NCI-H187 treated with DMSO at 0.1 percent for 48 hours (cell line): Measurements from ENCODE around the gene RASSF1.

ENCODE experiments used
- DNase-seq: peaks from one replicate; lab custom pipeline; 2025; lab: John Stamatoyannopoulos, UW

The RASSF1 gene

DNA sequence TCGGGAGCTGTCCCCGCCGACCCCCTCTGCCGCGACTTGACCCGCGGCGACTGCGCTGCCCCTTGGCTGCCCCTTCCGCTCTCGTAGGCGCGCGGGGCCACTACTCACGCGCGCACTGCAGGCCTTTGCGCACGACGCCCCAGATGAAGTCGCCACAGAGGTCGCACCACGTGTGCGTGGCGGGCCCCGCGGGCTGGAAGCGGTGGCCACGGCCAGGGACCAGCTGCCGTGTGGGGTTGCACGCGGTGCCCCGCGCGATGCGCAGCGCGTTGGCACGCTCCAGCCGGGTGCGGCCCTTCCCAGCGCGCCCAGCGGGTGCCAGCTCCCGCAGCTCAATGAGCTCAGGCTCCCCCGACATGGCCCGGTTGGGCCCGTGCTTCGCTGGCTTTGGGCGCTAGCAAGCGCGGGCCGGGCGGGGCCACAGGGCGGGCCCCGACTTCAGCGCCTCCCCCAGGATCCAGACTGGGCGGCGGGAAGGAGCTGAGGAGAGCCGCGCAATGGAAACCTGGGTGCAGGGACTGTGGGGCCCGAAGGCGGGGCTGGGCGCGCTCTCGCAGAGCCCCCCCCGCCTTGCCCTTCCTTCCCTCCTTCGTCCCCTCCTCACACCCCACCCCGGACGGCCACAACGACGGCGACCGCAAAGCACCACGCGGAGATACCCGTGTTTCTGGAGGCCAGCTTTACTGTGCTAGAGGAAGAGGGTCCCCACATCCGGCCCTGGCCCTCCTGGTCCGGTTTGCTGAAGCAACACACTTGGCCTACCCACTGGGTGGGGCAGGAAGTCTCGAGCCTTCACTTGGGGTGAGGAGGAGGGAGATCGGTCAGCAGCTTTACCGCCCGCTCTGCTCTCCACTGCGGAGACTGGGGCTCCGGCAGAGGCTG is at the start of gene RASSF1:
Gene RASSF1 (minus strand): TSS at position 389 of the 882 bp plus-strand sequence. CDS start 31 bp downstream, at position 358.
- no peak for DNase-seq

GRCh38 chr3:50389414-50389767 is 48.8 kb upstream of the RASSF1 start:
- DNase-seq, result no peak

DNA sequence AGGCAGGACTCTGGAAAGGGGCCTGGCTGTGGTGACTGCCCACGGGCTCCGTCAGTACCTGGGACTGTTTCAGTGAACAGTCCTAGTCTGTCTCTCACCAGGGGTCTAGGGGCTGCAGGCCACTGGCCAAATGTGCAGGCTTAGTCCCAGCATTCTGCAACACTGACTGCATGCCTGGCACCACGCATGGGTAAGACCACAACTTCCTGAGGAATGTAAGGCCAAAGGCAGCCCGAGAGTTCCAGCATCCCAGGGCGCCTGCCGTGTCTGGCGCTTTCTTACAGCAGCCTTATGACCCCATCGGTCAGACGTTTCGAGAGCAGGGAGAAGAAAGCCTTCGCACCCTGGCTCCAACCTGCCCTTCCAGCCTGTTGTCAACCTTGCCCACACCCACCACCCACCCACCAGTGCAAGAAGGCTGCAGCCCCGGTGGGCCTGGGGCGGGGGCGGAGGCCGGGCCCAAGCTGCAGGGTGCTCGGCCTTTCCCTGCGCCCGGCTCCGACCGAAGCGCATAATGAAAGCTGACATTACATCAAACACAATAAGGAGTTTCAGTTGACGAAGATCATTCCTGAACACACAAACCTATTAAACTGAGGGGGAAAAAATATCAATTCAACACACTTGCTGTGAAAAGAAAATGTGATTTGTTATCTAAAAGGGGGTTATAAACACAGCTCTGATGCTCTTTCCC is 48.2 kb upstream of the RASSF1 start:
- no peak for DNase-seq

DNA sequence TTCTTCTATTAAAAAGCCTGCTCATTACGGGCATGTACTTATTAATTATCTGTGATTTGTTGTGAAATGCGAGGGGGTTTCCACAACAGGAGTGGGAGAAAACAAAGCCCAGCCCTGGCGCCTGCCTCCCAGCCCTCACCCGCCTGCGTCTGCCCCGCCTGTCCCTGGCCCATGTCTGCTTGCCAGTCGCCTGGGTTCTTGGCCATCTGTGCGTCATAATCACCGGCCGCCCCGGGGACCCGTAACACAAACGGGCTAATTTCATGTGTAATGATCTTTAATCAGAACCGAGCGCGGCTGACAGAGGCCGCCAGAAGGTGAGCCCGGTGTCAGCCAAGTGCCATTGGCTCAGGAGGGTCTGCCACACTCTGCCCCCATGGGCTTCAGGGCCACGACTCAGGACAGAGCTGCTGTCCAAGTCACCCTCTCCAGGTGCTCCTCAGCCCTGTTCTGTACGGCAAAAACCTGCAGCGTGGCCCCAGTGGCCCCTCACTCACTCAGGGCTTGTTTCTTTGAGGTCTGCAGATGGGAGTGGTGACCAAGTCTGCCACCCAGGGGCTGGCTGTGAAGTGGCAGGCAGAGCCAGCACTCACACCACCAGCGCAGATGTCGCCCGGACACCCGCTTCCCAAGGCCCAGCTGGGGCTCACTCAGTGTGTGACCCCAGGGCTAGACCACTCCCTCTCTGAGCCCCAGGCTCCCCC is 47.5 kb upstream of the RASSF1 start:
- DNase-seq, result no peak

DNA sequence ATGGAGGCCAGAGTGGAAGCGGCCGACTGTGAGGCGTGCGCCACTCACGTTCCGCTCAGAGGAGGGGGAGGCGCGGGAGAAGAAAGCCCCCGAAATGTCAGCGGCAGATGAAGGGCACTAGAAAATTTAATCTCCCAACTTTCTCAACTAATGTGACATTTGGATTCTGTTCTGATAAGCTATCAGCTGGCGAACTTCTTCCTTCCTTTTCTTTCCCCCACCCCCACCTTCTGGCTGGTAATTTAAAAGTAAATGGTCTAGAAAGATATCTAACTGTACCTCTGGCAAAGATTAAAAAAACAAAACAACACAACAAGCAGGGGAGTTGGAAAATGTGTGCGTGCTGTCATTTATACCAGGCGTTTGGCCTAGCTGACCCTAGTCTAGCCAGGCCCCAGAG is 45.1 kb upstream of the RASSF1 start:
- DNase-seq, result no peak

GRCh38 chr3:50383750-50384149 is 43.1 kb upstream of the RASSF1 start:
- DNase-seq, result no peak

GRCh38 chr3:50382722-50383121 is 42.1 kb upstream of the RASSF1 start:
- no peak for DNase-seq

GRCh38 chr3:50381383-50381782 is 40.7 kb upstream of the RASSF1 start:
- DNase-seq, result no peak

GRCh38 chr3:50380405-50381085 is 39.9 kb upstream of the RASSF1 start:
- no peak for DNase-seq

- DNase-seq, result no peak
Measured at GRCh38 chr3:50378757-50379156, 38.1 kb upstream of the RASSF1 start.

DNA sequence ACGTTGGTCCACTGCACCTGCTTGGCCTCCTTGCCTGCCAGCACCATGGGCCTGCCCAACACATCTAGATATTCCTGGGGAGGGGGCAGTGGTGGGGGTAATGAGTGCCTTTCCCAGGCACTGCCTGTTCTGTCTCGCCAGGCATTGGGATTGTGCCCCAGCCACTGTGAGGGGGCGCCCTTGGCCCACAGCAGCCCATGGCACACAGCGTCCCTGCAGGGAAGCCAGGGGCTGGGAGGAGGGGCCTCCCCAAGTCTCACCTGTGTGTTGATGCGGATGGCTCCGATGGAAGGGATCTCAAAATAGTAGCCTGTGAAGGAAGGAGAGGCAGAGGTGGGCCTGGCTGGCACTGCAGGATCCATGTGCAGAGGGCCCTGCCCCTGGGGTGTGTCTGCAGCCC is 37.4 kb upstream of the RASSF1 start:
- DNase-seq, result no peak

- DNase-seq, result no peak
Measured at GRCh38 chr3:50375258-50375931, 34.8 kb upstream of the RASSF1 start.

GRCh38 chr3:50374363-50375257 is 34.0 kb upstream of the RASSF1 start:
- no peak for DNase-seq

- DNase-seq, result no peak
Measured at GRCh38 chr3:50373146-50374051, 32.8 kb upstream of the RASSF1 start.

DNA sequence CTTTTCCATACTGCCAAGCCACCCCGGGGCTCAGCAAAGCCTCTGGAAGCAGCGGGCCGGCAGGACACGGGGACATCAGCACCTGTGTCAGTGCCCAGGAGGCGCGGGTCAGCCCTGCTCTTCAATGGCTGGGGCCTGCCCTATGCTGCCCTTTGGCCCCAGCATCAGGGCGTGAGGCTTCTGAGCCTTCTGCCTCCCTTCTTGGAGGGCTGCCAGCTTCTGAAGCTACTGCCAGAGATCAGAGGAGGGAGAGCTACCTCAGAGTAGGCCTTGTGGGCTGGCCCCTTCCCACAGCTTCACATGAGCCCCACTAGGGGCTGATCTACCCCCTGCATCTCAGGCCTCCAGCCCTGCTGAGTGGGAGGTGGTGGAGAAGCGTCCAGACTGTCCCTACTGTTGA is 31.7 kb upstream of the RASSF1 start:
- DNase-seq, result no peak

DNA sequence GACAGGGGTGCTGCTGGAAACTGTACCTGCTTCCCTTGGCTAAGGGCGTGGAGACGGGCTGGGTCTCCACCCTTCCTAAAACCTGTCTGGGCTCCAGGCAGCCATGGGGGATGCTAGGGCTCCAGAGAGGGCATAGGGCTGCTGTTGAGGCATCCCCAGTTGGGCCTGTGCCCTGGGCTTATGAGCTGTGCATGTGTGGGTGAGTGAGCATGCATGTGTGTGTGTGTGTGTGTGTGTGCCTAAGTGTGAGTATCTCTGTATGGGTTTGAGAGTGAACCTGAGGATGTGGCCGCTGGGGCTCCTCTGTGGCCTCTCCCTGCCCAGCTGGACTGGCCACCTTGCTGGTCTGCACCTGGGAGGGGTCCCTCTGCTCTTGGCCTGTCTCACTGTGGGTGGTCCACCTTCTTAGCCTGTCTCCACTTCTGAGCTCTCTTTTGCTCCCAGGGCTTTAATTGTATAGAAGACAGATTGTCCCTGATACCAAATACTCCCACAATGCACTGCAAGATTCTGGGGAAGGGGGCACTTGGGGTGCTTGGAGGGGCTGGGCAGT is 30.6 kb upstream of the RASSF1 start:
- DNase-seq, result no peak

DNA sequence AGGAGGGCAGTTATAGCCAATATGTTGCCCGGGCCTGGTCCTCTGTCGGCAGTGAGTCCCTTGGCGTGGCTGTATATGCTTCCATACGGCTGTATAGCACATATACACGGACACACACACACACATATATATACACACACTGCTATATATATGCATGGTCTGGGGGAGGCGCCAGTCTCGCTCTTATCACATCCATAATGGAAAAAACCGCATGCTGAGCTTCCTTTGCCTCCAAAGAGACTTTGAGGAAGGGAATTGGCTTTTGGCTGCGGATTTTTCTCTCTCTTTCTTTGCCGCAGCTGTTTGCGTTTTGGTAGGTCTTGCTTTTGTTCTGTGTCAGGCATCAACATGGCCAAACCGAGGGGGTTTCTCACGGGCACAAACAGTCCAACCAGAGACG is 30.0 kb upstream of the RASSF1 start:
- DNase-seq, result no peak

GRCh38 chr3:50369012-50369670 is 28.5 kb upstream of the RASSF1 start:
- no peak for DNase-seq

DNA sequence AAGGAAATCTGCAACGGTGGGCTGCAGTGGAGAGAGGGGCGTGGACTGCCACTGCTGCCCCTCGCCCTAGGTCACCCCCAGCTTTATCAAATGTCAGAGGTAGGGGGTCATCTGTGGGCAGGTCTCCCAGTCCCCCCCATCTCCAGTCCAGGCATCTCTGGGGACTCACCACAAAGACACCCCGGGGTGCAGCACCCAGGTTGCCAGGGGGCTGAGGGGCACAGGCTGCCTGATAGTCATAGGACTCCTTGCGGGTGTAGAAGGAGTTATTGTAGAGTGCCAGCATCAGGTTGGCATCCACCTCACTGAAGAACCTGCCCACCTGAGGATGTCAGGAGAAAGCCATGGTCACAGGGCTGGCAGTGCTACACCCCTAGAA is 25.2 kb upstream of the RASSF1 start:
- DNase-seq, result no peak
